GM18867 (cell line): ENCODE data around the gene ARMC7.

ENCODE experiments used
- ATAC-seq: cut with Tn5 transposase; IDR thresholded peaks from one replicate; pipeline ENCODE4 v1.9.1; 2021; ENCODE audit warnings: mild to moderate bottlenecking, moderate library complexity; ENCODE audit not compliant: unreplicated experiment

The ARMC7 gene

DNA sequence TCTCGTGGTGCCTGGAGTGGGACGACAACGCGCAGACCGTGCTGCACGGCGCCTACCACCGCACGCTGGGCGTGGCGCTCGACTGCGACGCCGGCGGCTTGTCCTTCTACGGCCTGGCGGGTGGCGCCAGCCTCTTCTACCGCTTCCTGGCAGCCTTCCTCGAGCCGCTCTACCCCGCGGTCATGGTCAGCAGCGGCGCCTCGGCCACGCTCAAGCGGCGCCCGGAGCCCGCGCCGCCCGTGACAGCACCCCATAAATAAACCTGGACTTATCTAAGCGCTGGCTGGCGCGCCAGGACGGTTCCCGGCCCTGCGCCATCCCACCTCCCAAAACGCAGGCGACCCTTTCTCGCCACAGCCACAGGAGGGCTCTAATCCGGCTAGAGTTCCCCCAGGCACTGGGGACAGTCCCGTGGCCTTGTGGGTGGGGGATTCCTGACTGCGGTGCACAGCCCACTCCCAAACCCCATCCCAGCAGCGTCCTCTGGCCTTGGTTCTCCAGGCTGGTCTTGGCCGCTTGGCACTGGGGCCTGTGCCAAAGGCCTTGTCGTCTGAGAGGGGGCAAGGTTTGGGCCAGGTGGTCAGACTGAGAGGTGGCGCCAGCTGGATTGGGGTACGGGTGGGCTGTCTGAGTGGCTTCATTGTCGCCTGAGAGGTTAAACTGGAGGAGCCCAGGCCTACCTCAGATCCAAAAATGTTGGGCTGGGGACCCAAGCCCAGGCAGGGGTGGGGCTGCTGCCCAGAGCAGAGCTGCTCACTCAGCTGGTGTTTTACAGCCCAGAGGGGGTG is 32.1 kb upstream of the ARMC7 start:
- no peak for ATAC-seq

GRCh38 chr17:75078284-75079022 is 31.3 kb upstream of the ARMC7 start:
- ATAC-seq: no peak

- no peak for ATAC-seq
These were observed 30.8 kb upstream of the ARMC7 start for GRCh38 chr17:75079023-75079373.

DNA sequence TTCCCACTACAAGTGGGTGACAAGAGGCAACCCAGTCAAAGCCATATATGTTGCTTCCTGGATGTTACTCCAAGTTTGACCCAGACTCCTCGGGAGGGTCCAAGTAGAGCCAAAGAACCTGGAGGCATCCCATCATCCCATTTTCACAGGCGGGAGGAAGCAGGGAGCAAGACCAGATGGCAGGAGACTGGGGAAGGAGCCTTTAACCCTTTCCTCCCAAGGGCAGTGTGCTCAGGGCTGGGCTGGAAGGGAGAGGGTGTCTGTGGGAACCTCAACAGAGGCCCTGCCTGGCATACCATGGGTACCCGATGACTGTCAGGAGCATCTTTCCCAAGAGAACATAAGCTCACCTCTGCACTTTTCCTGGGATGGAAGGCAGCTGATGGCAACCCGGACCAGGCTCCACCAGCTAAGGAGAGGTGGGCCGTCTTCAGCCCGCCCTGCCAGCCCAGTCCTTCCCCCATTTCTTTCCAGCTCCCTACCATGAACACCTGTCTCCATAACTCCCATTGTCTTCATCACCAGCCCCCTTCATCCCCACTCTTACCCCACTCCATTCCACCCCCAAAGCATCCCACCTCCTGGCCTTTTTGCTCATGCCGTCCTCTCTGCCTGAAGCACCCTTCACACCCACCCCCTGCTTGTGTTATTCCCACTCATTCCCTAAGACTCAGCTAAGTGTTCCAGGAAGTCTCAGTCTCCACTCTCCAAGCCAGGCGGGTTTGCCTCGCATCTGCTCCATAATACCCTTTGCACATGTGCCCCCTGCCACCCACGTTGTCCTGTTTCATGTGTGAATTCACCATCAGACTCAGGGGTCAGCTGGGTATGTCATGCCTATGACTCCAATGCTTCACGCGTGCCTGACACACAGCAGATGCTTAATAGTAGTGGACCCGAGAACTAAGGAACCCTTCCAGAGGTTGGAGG is 27.9 kb upstream of the ARMC7 start:
- no peak for ATAC-seq

DNA sequence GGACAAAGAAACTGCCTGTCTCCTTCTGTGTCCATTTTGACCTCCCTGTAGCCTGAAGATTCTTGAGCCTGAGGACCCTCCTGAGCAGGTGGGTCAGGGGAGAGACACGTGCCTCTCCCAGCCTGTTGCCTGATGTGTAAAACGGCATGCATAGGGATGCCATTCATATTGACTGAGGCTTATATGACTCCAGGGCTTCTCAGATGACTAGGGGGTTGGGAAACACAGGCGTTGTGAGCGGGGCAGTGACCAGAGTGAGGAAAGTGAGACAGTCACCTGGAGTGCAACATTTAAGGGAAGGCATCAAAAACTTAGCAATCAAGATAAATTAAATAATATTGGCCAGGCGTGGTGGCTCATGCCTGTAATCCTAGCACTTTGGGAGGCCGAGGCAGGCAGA is 27.1 kb upstream of the ARMC7 start:
- no peak for ATAC-seq

GRCh38 chr17:75084039-75084660 is 25.6 kb upstream of the ARMC7 start:
- ATAC-seq: no peak

DNA sequence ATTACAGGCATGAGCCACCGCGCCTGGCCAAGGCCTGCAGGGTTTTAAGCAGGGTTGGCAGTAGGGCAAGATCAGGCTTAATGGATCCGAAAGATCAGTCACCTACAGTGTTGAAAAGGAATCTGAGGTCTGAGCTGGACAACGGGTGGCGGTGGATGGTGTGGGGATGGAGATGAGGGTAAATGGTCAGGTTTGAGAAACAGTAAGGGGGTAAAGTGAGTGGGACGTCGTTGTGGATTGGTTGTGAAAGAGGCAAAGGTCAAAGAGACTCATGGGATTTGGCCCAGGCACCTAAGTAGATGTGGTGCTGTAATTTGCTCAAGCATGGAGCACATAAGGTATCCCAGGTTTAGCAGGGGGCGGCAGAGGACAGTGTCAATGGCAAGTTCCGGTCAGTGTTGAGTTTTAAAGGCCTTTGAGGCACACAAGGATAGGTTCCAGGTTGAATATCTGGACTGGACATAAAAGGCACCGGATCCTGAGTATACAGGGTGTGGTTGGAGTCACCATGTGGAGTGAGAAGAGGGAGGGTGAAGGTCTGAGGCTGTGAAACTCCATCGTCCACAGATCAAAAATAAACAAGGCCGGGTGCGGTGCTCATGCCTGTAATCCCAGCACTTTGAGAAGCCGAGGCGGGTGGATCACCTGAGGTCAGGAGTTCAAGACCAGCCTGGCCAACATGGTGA is 23.1 kb upstream of the ARMC7 start:
- no peak for ATAC-seq

- ATAC-seq: no peak
These were observed 22.6 kb upstream of the ARMC7 start for GRCh38 chr17:75087182-75087557.

GRCh38 chr17:75087558-75088453 is 22.0 kb upstream of the ARMC7 start, which contains the start of gene SLC16A5:
Gene SLC16A5, plus strand, starts transcription at chr17:75087954. Its CDS starts 5,683 bp downstream, at chr17:75093637.
- ATAC-seq: no peak

- no peak for ATAC-seq
These were observed 21.0 kb upstream of the ARMC7 start for GRCh38 chr17:75088465-75089417.

- ATAC-seq: no peak
These were observed 18.6 kb upstream of the ARMC7 start for GRCh38 chr17:75090871-75091854.

GRCh38 chr17:75091855-75092327 is 17.9 kb upstream of the ARMC7 start:
- ATAC-seq: no peak

- ATAC-seq: no peak
These were observed 16.1 kb upstream of the ARMC7 start for GRCh38 chr17:75093548-75094158.

DNA sequence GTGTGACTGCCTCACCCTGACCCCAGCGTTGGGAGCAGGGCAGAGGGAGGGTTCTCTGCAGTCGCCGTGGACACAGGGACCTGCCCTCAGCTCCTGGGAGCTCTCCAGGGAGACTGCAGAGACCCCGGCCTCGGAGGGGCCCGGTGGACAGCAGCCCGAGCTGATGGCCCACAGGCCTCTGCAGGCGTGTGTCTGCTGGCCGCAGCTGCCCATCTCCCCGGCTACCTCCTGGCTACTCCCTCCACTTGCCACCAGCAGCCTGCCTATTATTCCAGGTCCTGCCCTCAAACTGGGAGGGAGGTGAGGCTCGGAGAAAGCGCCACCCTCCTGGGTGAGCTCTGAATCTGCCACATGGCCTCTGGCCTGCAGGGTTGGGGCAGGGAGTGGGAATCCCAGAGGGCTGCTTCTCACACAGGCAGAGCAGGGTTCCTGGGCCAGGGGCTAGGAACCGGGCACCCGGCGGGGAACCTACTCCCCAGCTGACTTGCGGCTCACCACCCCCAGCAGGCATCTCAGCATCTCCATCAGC is 14.8 kb upstream of the ARMC7 start:
- ATAC-seq: no peak

- no peak for ATAC-seq
These were observed 13.6 kb upstream of the ARMC7 start for GRCh38 chr17:75096082-75096625.

GRCh38 chr17:75097865-75098264 is 11.9 kb upstream of the ARMC7 start:
- ATAC-seq: no peak
